Tibial nerve (tissue), 3 donors: ENCODE measurements around the gene MYH6.

Experiments
- POLR2A ChIP-seq, 2 donors: fragments of 450-650 bp; IDR thresholded peaks; one replicate each; pipeline ENCODE4 v1.6.1; 2017; ENCODE audit warnings: antibody characterized with exemption in 2 of 2, mild to moderate bottlenecking in 2 of 2, moderate library complexity in 2 of 2
- TF ChIP-seq, protein P1 (sequence below), 5 experiments: fragments of 200-600 bp in 3 of 5; fragments of 450-650 bp in 2 of 5; sonication (generic) in 3 of 5; IDR thresholded peaks; one replicate each; pipeline ENCODE4 v1.5.1; 2016 to 2019; ENCODE audit warnings: antibody characterized with exemption in 5 of 5, mild to moderate bottlenecking in 3 of 5, moderate library complexity in 2 of 5

DNA sequence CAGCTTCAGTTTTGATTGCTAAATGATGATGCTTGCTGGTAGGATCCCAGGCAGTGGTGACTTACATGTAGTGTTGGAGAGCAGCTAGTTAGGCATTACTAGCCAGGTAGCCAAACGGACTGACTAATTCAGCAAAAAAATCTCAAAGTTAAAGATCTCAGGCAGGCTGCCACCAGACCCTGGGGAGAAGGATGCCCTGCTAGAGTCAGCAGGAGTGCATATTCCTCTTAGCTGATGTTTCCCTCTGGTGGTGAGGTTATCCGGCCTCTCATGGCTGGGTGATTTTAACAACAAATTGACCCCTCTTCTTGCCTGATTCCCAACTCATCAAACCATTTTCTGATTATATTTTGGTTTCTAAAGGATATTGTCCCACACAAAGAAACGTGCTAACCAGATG, 45.9 kb downstream of the MYH6 start:
- TF ChIP-seq, protein P1, sequence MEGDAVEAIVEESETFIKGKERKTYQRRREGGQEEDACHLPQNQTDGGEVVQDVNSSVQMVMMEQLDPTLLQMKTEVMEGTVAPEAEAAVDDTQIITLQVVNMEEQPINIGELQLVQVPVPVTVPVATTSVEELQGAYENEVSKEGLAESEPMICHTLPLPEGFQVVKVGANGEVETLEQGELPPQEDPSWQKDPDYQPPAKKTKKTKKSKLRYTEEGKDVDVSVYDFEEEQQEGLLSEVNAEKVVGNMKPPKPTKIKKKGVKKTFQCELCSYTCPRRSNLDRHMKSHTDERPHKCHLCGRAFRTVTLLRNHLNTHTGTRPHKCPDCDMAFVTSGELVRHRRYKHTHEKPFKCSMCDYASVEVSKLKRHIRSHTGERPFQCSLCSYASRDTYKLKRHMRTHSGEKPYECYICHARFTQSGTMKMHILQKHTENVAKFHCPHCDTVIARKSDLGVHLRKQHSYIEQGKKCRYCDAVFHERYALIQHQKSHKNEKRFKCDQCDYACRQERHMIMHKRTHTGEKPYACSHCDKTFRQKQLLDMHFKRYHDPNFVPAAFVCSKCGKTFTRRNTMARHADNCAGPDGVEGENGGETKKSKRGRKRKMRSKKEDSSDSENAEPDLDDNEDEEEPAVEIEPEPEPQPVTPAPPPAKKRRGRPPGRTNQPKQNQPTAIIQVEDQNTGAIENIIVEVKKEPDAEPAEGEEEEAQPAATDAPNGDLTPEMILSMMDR (IDR thresholded peaks at IDR 0.05), result peak in 3 of 5 experiments; percentile 10 to 30 (median 13)
- TF ChIP-seq POLR2A (IDR thresholded peaks at IDR 0.05), result no peak
